Measurements from ENCODE around the gene PRKAG3.

DNA sequence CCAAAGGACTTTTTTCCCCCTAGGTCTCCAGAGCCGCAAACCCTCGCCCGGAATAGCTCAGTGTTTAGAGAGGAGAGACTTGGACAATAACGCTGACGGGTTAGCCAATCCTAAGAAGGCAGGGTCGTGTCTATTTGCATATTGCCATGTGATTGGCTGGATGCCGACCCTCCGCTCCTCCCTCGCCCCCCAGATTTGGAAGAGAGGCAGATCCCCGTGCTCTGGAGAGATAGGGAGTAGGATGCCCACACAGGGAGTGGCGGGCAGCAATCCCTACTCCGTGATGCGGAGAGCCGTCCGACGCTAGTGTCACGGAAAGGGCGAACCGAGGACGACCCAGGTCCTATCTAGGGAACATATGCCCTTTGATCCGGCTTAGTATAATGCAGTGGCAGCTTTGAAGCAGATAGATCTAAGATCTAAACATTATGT lies 29.4 kb upstream of the PRKAG3 start:
- TF ChIP-seq, protein P1, sequence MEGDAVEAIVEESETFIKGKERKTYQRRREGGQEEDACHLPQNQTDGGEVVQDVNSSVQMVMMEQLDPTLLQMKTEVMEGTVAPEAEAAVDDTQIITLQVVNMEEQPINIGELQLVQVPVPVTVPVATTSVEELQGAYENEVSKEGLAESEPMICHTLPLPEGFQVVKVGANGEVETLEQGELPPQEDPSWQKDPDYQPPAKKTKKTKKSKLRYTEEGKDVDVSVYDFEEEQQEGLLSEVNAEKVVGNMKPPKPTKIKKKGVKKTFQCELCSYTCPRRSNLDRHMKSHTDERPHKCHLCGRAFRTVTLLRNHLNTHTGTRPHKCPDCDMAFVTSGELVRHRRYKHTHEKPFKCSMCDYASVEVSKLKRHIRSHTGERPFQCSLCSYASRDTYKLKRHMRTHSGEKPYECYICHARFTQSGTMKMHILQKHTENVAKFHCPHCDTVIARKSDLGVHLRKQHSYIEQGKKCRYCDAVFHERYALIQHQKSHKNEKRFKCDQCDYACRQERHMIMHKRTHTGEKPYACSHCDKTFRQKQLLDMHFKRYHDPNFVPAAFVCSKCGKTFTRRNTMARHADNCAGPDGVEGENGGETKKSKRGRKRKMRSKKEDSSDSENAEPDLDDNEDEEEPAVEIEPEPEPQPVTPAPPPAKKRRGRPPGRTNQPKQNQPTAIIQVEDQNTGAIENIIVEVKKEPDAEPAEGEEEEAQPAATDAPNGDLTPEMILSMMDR (conservative IDR thresholded peaks at IDR 0.05): no peak
- TF ChIP-seq EZH2 (IDR thresholded peaks at IDR 0.05; ENCODE audit: low read depth): no peak
